ENCODE data around the gene EIF2B2.
A peak's percentile ranks its signal among the peaks of the same experiment; 100 is the strongest.

EIF2B2 gene

GRCh38 chr14:75002392-75003249, at the start of gene EIF2B2:
EIF2B2 (plus strand) TSS chr14:75002921; CDS start chr14:75002991, 70 bp downstream.
- peaks cover 14% of the 10 kb centered on the region for H3K27me3 Mint-ChIP-seq
- peaks cover 54% of the 10 kb centered on the region for H3K36me3 Mint-ChIP-seq
- H3K9me3 Mint-ChIP-seq, result peaks cover 5% of the 10 kb centered on the region
- H3K4me1 Mint-ChIP-seq, result peaks cover 49% of the 10 kb centered on the region
- peak; percentile 99 for DNase-seq
- H3K4me3 Mint-ChIP-seq, result peak within 1 kb of the TSS; percentile 93
- CTCF ChIA-PET, result interaction anchor here (0.8 to 3.1 kb wide), 2 partner anchors 53 to 56 kb away, joined by 3 to 17 read pairs; no protein-coding TSS in a partner anchor
- peak within 1 kb of the TSS; percentile 83 for H3K27ac Mint-ChIP-seq

- CTCF ChIA-PET, result interaction anchor here (1.1 to 2.4 kb wide), 2 partner anchors 8 to 135 kb away, joined by 3 to 14 read pairs; no protein-coding TSS in a partner anchor
- Mint-ChIP-seq H3K36me3 (no peaks in the 10 kb centered on the region), H3K9me3 (no peaks in the 10 kb centered on the region), H3K4me1 (peaks cover 3% of the 10 kb centered on the region), H3K27ac (no peak overlapping the region), H3K27me3 (peaks cover 64% of the 10 kb centered on the region), H3K4me3 (no peak overlapping the region)
- DNase-seq, result no peak
Measured at GRCh38 chr14:74953686-74954085, 49.0 kb upstream of the EIF2B2 start.

GRCh38 chr14:74954232-74954946, 48.3 kb upstream of the EIF2B2 start:
- H3K4me1 Mint-ChIP-seq, result peaks cover 3% of the 10 kb centered on the region
- H3K4me3 Mint-ChIP-seq, result no peak overlapping the region
- DNase-seq, result no peak
- no peak overlapping the region for H3K27ac Mint-ChIP-seq
- CTCF ChIA-PET, result interaction anchor here (1.1 to 2.4 kb wide), 2 partner anchors 9 to 135 kb away, joined by 3 to 14 read pairs; no protein-coding TSS in a partner anchor
- H3K27me3 Mint-ChIP-seq, result peaks cover 66% of the 10 kb centered on the region
- no peaks in the 10 kb centered on the region for H3K9me3 Mint-ChIP-seq
- H3K36me3 Mint-ChIP-seq, result no peaks in the 10 kb centered on the region

- no peak overlapping the region for H3K27ac Mint-ChIP-seq
- DNase-seq, result no peak
- no peaks in the 10 kb centered on the region for H3K36me3 Mint-ChIP-seq
- peaks cover 3% of the 10 kb centered on the region for H3K4me1 Mint-ChIP-seq
- no peaks in the 10 kb centered on the region for H3K9me3 Mint-ChIP-seq
- CTCF ChIA-PET, result interaction anchor here (1.0 to 2.4 kb wide), 2 partner anchors 10 to 134 kb away, joined by 3 to 14 read pairs; no protein-coding TSS in a partner anchor
- peaks cover 67% of the 10 kb centered on the region for H3K27me3 Mint-ChIP-seq
- peak overlapping the region; percentile 48 for H3K4me3 Mint-ChIP-seq
Measured at GRCh38 chr14:74954947-74955228, 47.8 kb upstream of the EIF2B2 start.

- CTCF ChIA-PET, result interaction anchor here (1.0 to 2.4 kb wide), 2 partner anchors 10 to 134 kb away, joined by 3 to 14 read pairs; no protein-coding TSS in a partner anchor
- Mint-ChIP-seq H3K27ac (peak within 1 kb of the TSS; percentile 45), H3K9me3 (no peaks in the 10 kb centered on the region), H3K27me3 (peaks cover 65% of the 10 kb centered on the region), H3K4me3 (peak within 1 kb of the TSS; percentile 48), H3K36me3 (no peaks in the 10 kb centered on the region), H3K4me1 (peaks cover 3% of the 10 kb centered on the region)
- peak; percentile 63 for DNase-seq
Measured at GRCh38 chr14:74955229-74956026, 47.3 kb upstream of the EIF2B2 start, which contains the start of gene PGF. PGF (minus strand) TSS chr14:74955597; CDS start chr14:74955242, 355 bp downstream.

- peak overlapping the region; percentile 45 for H3K27ac Mint-ChIP-seq
- peaks cover 62% of the 10 kb centered on the region for H3K27me3 Mint-ChIP-seq
- no peaks in the 10 kb centered on the region for H3K9me3 Mint-ChIP-seq
- no peak for DNase-seq
- H3K4me3 Mint-ChIP-seq, result peak overlapping the region; percentile 29
- no peaks in the 10 kb centered on the region for H3K36me3 Mint-ChIP-seq
- H3K4me1 Mint-ChIP-seq, result peaks cover 3% of the 10 kb centered on the region
- CTCF ChIA-PET, result interaction anchor here (1.0 kb wide), 1 partner anchor 133 kb away, joined by 3 read pairs; no protein-coding TSS in a partner anchor
Measured at GRCh38 chr14:74956027-74956279, 46.8 kb upstream of the EIF2B2 start.

GRCh38 chr14:74956280-74957072, 46.2 kb upstream of the EIF2B2 start:
- Mint-ChIP-seq H3K9me3 (no peaks in the 10 kb centered on the region), H3K4me1 (peaks cover 3% of the 10 kb centered on the region), H3K27ac (no peak overlapping the region), H3K36me3 (no peaks in the 10 kb centered on the region), H3K27me3 (peaks cover 64% of the 10 kb centered on the region), H3K4me3 (peak overlapping the region; percentile 29)
- DNase-seq, result no peak
- CTCF ChIA-PET, result interaction anchor here (1.0 kb wide), 1 partner anchor 133 kb away, joined by 3 read pairs; no protein-coding TSS in a partner anchor

GRCh38 chr14:74959596-74960180, 43.0 kb upstream of the EIF2B2 start:
- Mint-ChIP-seq H3K9me3 (no peaks in the 10 kb centered on the region), H3K27ac (no peak overlapping the region), H3K4me3 (no peak overlapping the region), H3K4me1 (peaks cover 6% of the 10 kb centered on the region), H3K27me3 (peaks cover 71% of the 10 kb centered on the region), H3K36me3 (no peaks in the 10 kb centered on the region)
- CTCF ChIA-PET, result interaction anchor here (0.9 kb wide), 2 partner anchors 13 to 128 kb away, joined by 4 to 5 read pairs; no protein-coding TSS in a partner anchor
- no peak for DNase-seq

GRCh38 chr14:74960736-74961135, 42.0 kb upstream of the EIF2B2 start:
- H3K4me1 Mint-ChIP-seq, result peaks cover 3% of the 10 kb centered on the region
- DNase-seq, result no peak
- CTCF ChIA-PET, result interaction anchor here (2.9 kb wide), 1 partner anchor 16 kb away, joined by 16 read pairs; no protein-coding TSS in a partner anchor
- H3K9me3 Mint-ChIP-seq, result no peaks in the 10 kb centered on the region
- H3K4me3 Mint-ChIP-seq, result no peak overlapping the region
- H3K27me3 Mint-ChIP-seq, result peaks cover 70% of the 10 kb centered on the region
- no peaks in the 10 kb centered on the region for H3K36me3 Mint-ChIP-seq
- no peak overlapping the region for H3K27ac Mint-ChIP-seq

- Mint-ChIP-seq H3K4me1 (peaks cover 3% of the 10 kb centered on the region), H3K9me3 (no peaks in the 10 kb centered on the region), H3K27ac (no peak overlapping the region), H3K36me3 (no peaks in the 10 kb centered on the region), H3K4me3 (no peak overlapping the region), H3K27me3 (peaks cover 64% of the 10 kb centered on the region)
- CTCF ChIA-PET, result interaction anchor here (1.8 to 2.9 kb wide), 2 partner anchors 16 to 127 kb away, joined by 7 to 16 read pairs; no protein-coding TSS in a partner anchor
- no peak for DNase-seq
Measured at GRCh38 chr14:74961238-74961911, 41.3 kb upstream of the EIF2B2 start.

GRCh38 chr14:74962046-74962445, 40.7 kb upstream of the EIF2B2 start:
- DNase-seq, result no peak
- H3K27ac Mint-ChIP-seq, result no peak overlapping the region
- H3K4me1 Mint-ChIP-seq, result peaks cover 3% of the 10 kb centered on the region
- H3K4me3 Mint-ChIP-seq, result no peak overlapping the region
- CTCF ChIA-PET, result interaction anchor here (0.9 to 2.9 kb wide), 3 partner anchors 11 to 127 kb away, joined by 3 to 16 read pairs (median 7); no protein-coding TSS in a partner anchor
- no peaks in the 10 kb centered on the region for H3K36me3 Mint-ChIP-seq
- no peaks in the 10 kb centered on the region for H3K9me3 Mint-ChIP-seq
- peaks cover 60% of the 10 kb centered on the region for H3K27me3 Mint-ChIP-seq

GRCh38 chr14:74962493-74962892, 40.2 kb upstream of the EIF2B2 start:
- Mint-ChIP-seq H3K9me3 (no peaks in the 10 kb centered on the region), H3K4me1 (peaks cover 3% of the 10 kb centered on the region), H3K27ac (no peak overlapping the region), H3K27me3 (peaks cover 60% of the 10 kb centered on the region), H3K4me3 (no peak overlapping the region), H3K36me3 (no peaks in the 10 kb centered on the region)
- DNase-seq, result no peak
- CTCF ChIA-PET, result interaction anchor here (0.9 to 2.9 kb wide), 3 partner anchors 12 to 126 kb away, joined by 3 to 16 read pairs (median 7); no protein-coding TSS in a partner anchor
